Liver (tissue), 3 donors: ENCODE measurements around the gene STAC2.

Source experiments
- CTCF ChIP-seq: fragments of 150-350 bp; IDR thresholded peaks from 2 replicates; pipeline ENCODE4 v1.5.1; 2017; ENCODE audit warnings: improper control_type of control experiment, low read depth, low read length; ENCODE audit not compliant: missing input control
- GABPA ChIP-seq, 2 donors: IDR thresholded peaks in 1 of 2; conservative IDR thresholded peaks in 1 of 2; 2 replicates each; pipeline ENCODE4 v1.6.1; 2016; ENCODE audit warnings: antibody characterized with exemption in 2 of 2, mild to moderate bottlenecking in 1 of 2, moderate library complexity in 1 of 2
- RAD21 ChIP-seq, 2 donors: IDR thresholded peaks; 2 replicates each; pipeline ENCODE4 v1.6.1; 2016; ENCODE audit warnings: antibody characterized with exemption in 2 of 2, mild to moderate bottlenecking in 2 of 2
- REST ChIP-seq: IDR thresholded peaks from 2 replicates; pipeline ENCODE4 v1.6.1; 2016; ENCODE audit warnings: antibody characterized with exemption, mild to moderate bottlenecking
- SP1 ChIP-seq: IDR thresholded peaks from 2 replicates; pipeline ENCODE4 v1.6.1; 2018; ENCODE audit warnings: antibody characterized with exemption, mild to moderate bottlenecking
- TAF1 ChIP-seq: conservative IDR thresholded peaks from 2 replicates; pipeline ENCODE4 v1.6.1; 2016; ENCODE audit warnings: antibody characterized with exemption, mild to moderate bottlenecking
- ZBTB33 ChIP-seq: IDR thresholded peaks from 2 replicates; pipeline ENCODE4 v1.6.1; 2016; ENCODE audit warnings: antibody characterized with exemption
- donor health status: healthy.
- donor health status: healthy.

GRCh38 chr17:39271546-39271945 is 45.8 kb upstream of the STAC2 start:
- TF ChIP-seq REST (no peak), CTCF (no peak), SP1 (no peak), RAD21 (IDR thresholded peaks at IDR 0.05) (no peak), TAF1 (no peak), GABPA (IDR thresholded peaks at IDR 0.05 in 1 of 2, conservative IDR thresholded peaks at IDR 0.05 in 1 of 2) (no peak), ZBTB33 (no peak)
